Measurements from ENCODE around the gene NLRC4. TPM values are rescaled to one million over a fixed set of nuclear protein-coding genes. Genes with fewer than 3 reads are reported as not detected.

NLRC4 gene
- total and polyA plus RNA-seq, 4 donors = 0.82 to 2.9 (median 1.5) TPM

- TF ChIP-seq REST (IDR thresholded peaks at IDR 0.05) (no peak), JUND (IDR thresholded peaks at IDR 0.05) (no peak), RAD21 (IDR thresholded peaks at IDR 0.05) (no peak), EGR1 (IDR thresholded peaks at IDR 0.05; ENCODE audit: low read depth in 2 of 2) (no peak), TAF1 (conservative IDR thresholded peaks at IDR 0.05) (no peak), HNF4A (conservative IDR thresholded peaks at IDR 0.05) (no peak), NR2F2 (IDR thresholded peaks at IDR 0.05) (no peak), SP1 (IDR thresholded peaks at IDR 0.05) (no peak)
Observed at GRCh38 chr2:32249731-32250236, 14.9 kb downstream of the NLRC4 start (continued).

- WGBS = 89% methylated on average over 3 of the region's 3 CpGs
- H3K4me3 ChIP-seq (ENCODE audit: low read depth in 1 of 3, low read length in 3 of 3) = no peak overlapping the region
- H3K36me3 ChIP-seq (ENCODE audit: control insufficient read depth in 4 of 4, insufficient read depth in 3 of 4, low read depth in 1 of 4, low read length in 3 of 4) = peaks cover 0 to 2% (median 0%) of the 10 kb centered on the region in 4 donors
- H3K9me3 ChIP-seq (ENCODE audit: control insufficient read depth in 4 of 4, low read length in 3 of 4) = no peaks in the 10 kb centered on the region
- H3K4me1 ChIP-seq (ENCODE audit: control insufficient read depth in 4 of 4, insufficient read depth in 4 of 4, low read length in 3 of 4) = no peaks in the 10 kb centered on the region
- TF ChIP-seq JUND (IDR thresholded peaks at IDR 0.05) (no peak), RAD21 (IDR thresholded peaks at IDR 0.05) (no peak), EGR1 (IDR thresholded peaks at IDR 0.05; ENCODE audit: low read depth in 2 of 2) (no peak), CTCF (IDR thresholded peaks at IDR 0.05; ENCODE audit: low read depth, low read length, missing input control) (no peak), TAF1 (conservative IDR thresholded peaks at IDR 0.05) (no peak), YY1 (IDR thresholded peaks at IDR 0.05) (no peak), FOXA2 (IDR thresholded peaks at IDR 0.05) (no peak), SP1 (IDR thresholded peaks at IDR 0.05) (no peak), RXRA (IDR thresholded peaks at IDR 0.05) (no peak), HNF4A (conservative IDR thresholded peaks at IDR 0.05) (no peak), FOXA1 (IDR thresholded peaks at IDR 0.05) (no peak), ATF3 (IDR thresholded peaks at IDR 0.05) (no peak), NR2F2 (IDR thresholded peaks at IDR 0.05) (no peak), REST (IDR thresholded peaks at IDR 0.05) (no peak), GABPA (IDR thresholded peaks at IDR 0.05 in 1 of 2, conservative IDR thresholded peaks at IDR 0.05 in 1 of 2) (no peak), HNF4G (IDR thresholded peaks at IDR 0.05) (no peak), ZBTB33 (IDR thresholded peaks at IDR 0.05) (no peak), MAX (IDR thresholded peaks at IDR 0.05) (no peak)
- DNase-seq (ENCODE audit: low spot score) = no peak
- H3K9ac ChIP-seq (ENCODE audit: low read depth in 1 of 2, low read length in 2 of 2) = no peak overlapping the region
- no peaks in the 10 kb centered on the region for H3K27me3 ChIP-seq (ENCODE audit: control insufficient read depth in 4 of 4, insufficient read depth in 4 of 4, low read length in 3 of 4)
- H3K27ac ChIP-seq (ENCODE audit: low read depth in 1 of 2, low read length in 2 of 2) = no peak overlapping the region
Observed at GRCh38 chr2:32248299-32248698, 16.4 kb downstream of the NLRC4 start.
